Fibroblast of lung (primary cell): ENCODE data around the gene ABCA7. TPM values are rescaled to one million over a fixed set of nuclear protein-coding genes. Genes with fewer than 3 reads are reported as not detected.

Source experiments
- DNase-seq, 2 donors: peaks; one replicate each; pipeline versions ENCODE4 v3.0.0 to v3.0.0-alpha.2; 2010; ENCODE audit warnings: low read depth in 2 of 2
- H2AFZ ChIP-seq: 2 replicates; pipeline ENCODE4 v1.5.1; 2012; ENCODE audit warnings: low read length, control low read depth, inconsistent platforms
- H3K27ac ChIP-seq: 2 replicates; pipeline ENCODE4 v1.5.1; 2011; ENCODE audit warnings: low read length, control low read depth; ENCODE audit not compliant: insufficient read depth
- H3K27me3 ChIP-seq: 2 replicates; pipeline ENCODE4 v1.5.1; 2011; ENCODE audit warnings: mild to moderate bottlenecking, low read length; ENCODE audit not compliant: control insufficient read depth, insufficient read depth
- H3K36me3 ChIP-seq: 2 replicates; pipeline ENCODE4 v1.5.1; 2011; ENCODE audit warnings: low read length; ENCODE audit not compliant: control insufficient read depth, insufficient read depth
- H3K4me1 ChIP-seq: 2 replicates; pipeline ENCODE4 v1.5.1; 2011; ENCODE audit warnings: low read length; ENCODE audit not compliant: control insufficient read depth, insufficient read depth; ENCODE audit errors: extremely low read depth
- H3K4me2 ChIP-seq: 2 replicates; pipeline ENCODE4 v1.5.1; 2011; ENCODE audit warnings: low read length, control low read depth; ENCODE audit not compliant: insufficient read depth; ENCODE audit errors: extremely low read depth
- H3K4me3 ChIP-seq, 4 experiments: fragments of 200-600 bp in 1 of 4; sonication (generic) in 1 of 4; replicated peaks in 1 of 4; 2 replicates each; pipeline ENCODE4 v1.5.1; 2011 to 2016; ENCODE audit warnings: low read length in 4 of 4, low read depth in 3 of 4, mild to moderate bottlenecking in 3 of 4, control low read depth in 2 of 4, inconsistent platforms in 1 of 4, mixed read lengths in 1 of 4; ENCODE audit not compliant: insufficient read depth in 1 of 4; ENCODE audit errors: control extremely low read depth in 1 of 4
- H3K79me2 ChIP-seq: 2 replicates; pipeline ENCODE4 v1.5.1; 2012; ENCODE audit warnings: mild to moderate bottlenecking, low read length, inconsistent platforms; ENCODE audit not compliant: control insufficient read depth, insufficient read depth
- H3K9ac ChIP-seq: 2 replicates; pipeline ENCODE4 v1.5.1; 2011; ENCODE audit warnings: mild to moderate bottlenecking, low read length, control low read depth; ENCODE audit not compliant: insufficient read depth
- H3K9me3 ChIP-seq: 2 replicates; pipeline ENCODE4 v1.5.1; 2012; ENCODE audit warnings: low read depth, low read length; ENCODE audit not compliant: control insufficient read depth, insufficient read depth
- H4K20me1 ChIP-seq: 2 replicates; pipeline ENCODE4 v1.5.1; 2011; ENCODE audit warnings: low read length; ENCODE audit not compliant: control insufficient read depth, insufficient read depth; ENCODE audit errors: extremely low read depth
- EZH2 ChIP-seq: IDR thresholded peaks from 2 replicates; pipeline ENCODE4 v1.5.1; 2012; ENCODE audit warnings: low read length, control low read depth, mild to moderate bottlenecking; ENCODE audit errors: missing control alignments
- polyA plus RNA-seq, 2 donors: library from polyadenylated mRNA; depleted of rRNA in 1 of 2; stranded (reverse) in 1 of 2; unstranded in 1 of 2; fragments of >200 nt; gene quantifications; 2 replicates each; pipeline ENCODE4 v1.2.1, GENCODE V29; 2011 to 2012; ENCODE audit warnings: missing spikeins in 1 of 2
- total RNA-seq: library from RNA; depleted of rRNA; stranded (reverse); fragments of >200 nt; gene quantifications from 2 replicates; pipeline ENCODE4 v1.2.1, GENCODE V29; 2014
- TF ChIP-seq, protein P1 (sequence below), 2 donors: IDR thresholded peaks in 1 of 2; conservative IDR thresholded peaks in 1 of 2; 1 replicate in 1 of 2; 2 replicates in 1 of 2; pipeline ENCODE4 v1.5.1; 2011 to 2012; ENCODE audit warnings: low read length in 2 of 2, control low read depth in 1 of 2, inconsistent platforms in 1 of 2, low read depth in 1 of 2, mild to moderate bottlenecking in 1 of 2

ABCA7 gene
- total and polyA plus RNA-seq, 2 donors (not counting 1 experiment from before 2014, with no cell fraction given): 2.2 to 9.7 TPM

DNA sequence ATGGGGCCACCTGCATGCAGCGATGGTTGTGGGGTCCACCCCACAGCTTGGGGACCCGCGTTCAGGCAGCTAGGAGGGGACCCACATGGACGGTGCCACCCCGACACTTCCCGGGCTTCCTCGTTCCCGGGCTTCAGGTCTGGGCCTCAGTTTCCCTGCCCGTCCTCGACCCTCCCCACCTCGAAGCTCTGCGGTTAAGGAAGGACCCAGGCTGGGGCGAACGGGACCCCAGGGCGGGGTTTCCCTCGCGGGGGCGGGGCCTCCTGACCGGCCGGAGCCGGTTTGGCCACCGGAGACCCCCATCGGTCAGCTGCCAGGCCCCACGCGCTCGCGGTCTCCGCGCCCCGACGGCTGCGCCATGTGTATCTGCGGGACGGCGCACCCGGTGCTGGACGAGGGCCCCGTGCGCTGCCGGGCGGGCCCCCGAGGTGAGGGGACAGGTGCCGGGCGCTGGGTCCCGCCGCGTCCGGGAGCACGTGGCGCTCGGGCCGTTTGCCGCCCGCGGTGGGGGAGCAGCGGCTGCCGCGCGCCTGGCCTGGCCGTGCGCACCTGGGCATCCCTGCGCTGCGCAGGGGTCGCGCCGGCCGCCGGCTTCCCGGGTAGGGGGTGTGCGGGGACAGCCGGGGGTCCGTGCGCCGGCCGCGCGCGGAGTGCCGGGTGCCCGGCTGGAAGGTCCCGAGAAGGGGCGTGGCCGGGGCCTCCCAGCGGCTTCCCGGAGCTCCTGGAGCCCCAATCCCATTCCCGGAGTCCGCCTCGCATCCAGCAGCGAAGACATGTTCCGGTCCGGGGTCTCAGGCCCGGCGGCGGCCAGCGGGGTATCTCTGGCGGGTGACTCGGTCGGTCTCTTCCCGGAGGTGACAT, 31.3 kb downstream of the ABCA7 start:
- Histone ChIP-seq H3K79me2 (no peaks in the 10 kb centered on the region), H3K4me1 (peaks cover 2% of the 10 kb centered on the region), H3K4me3 (no peak overlapping the region), H3K27me3 (peaks cover 18% of the 10 kb centered on the region), H3K9me3 (no peaks in the 10 kb centered on the region), H4K20me1 (no peaks in the 10 kb centered on the region), H3K9ac (no peak overlapping the region), H3K27ac (no peak overlapping the region), H3K4me2 (no peak overlapping the region), H3K36me3 (no peaks in the 10 kb centered on the region), H2AFZ (no peak overlapping the region)
- DNase-seq: no peak
- TF ChIP-seq EZH2: peak; percentile 47
- TF ChIP-seq, protein P1, sequence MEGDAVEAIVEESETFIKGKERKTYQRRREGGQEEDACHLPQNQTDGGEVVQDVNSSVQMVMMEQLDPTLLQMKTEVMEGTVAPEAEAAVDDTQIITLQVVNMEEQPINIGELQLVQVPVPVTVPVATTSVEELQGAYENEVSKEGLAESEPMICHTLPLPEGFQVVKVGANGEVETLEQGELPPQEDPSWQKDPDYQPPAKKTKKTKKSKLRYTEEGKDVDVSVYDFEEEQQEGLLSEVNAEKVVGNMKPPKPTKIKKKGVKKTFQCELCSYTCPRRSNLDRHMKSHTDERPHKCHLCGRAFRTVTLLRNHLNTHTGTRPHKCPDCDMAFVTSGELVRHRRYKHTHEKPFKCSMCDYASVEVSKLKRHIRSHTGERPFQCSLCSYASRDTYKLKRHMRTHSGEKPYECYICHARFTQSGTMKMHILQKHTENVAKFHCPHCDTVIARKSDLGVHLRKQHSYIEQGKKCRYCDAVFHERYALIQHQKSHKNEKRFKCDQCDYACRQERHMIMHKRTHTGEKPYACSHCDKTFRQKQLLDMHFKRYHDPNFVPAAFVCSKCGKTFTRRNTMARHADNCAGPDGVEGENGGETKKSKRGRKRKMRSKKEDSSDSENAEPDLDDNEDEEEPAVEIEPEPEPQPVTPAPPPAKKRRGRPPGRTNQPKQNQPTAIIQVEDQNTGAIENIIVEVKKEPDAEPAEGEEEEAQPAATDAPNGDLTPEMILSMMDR (conservative IDR thresholded peaks at IDR 0.05 in 1 of 2, IDR thresholded peaks at IDR 0.05 in 1 of 2; ENCODE audit: low read depth in 1 of 2, low read length in 2 of 2): no peak

DNA sequence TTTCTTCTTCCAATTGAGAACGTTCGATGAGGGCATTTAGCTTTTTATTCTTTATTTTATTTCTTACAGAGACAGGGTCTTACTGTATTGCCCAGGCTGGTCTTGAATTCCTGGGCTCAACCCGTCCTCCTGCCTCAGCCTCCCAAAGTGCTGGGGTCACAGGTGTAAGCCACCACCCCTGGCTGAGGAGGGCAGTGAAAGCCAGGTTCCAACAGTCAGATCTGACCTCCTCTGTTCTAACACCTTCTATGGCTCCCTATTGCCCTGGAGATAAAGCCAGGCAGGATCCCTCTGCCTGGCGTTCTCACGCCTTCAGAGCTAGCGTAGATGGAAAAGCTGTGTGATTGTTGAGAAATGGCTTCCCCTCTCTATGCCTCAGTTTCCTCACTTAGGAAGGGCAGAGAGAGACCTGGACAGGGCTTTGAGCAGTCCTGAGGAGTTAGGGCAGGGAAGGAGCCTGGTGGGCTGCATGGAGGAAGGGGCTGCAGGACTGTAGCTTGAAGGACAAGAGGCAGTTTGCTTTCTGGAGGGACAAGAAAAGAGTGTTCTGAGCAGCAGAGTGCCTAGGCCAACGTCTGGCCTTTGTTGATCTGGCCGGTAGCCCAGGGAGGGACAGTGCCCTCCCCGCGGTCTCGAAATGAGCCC, 32.6 kb downstream of the ABCA7 start:
- Histone ChIP-seq H3K27me3 (peaks cover 18% of the 10 kb centered on the region), H3K27ac (no peak overlapping the region), H3K4me3 (no peak overlapping the region), H2AFZ (no peak overlapping the region), H4K20me1 (no peaks in the 10 kb centered on the region), H3K4me1 (peaks cover 2% of the 10 kb centered on the region), H3K36me3 (no peaks in the 10 kb centered on the region), H3K9me3 (no peaks in the 10 kb centered on the region), H3K9ac (no peak overlapping the region), H3K4me2 (no peak overlapping the region), H3K79me2 (no peaks in the 10 kb centered on the region)
- no peak for DNase-seq
- no peak for TF ChIP-seq EZH2
- TF ChIP-seq, protein P1 (conservative IDR thresholded peaks at IDR 0.05 in 1 of 2, IDR thresholded peaks at IDR 0.05 in 1 of 2; ENCODE audit: low read depth in 1 of 2, low read length in 2 of 2): no peak

DNA sequence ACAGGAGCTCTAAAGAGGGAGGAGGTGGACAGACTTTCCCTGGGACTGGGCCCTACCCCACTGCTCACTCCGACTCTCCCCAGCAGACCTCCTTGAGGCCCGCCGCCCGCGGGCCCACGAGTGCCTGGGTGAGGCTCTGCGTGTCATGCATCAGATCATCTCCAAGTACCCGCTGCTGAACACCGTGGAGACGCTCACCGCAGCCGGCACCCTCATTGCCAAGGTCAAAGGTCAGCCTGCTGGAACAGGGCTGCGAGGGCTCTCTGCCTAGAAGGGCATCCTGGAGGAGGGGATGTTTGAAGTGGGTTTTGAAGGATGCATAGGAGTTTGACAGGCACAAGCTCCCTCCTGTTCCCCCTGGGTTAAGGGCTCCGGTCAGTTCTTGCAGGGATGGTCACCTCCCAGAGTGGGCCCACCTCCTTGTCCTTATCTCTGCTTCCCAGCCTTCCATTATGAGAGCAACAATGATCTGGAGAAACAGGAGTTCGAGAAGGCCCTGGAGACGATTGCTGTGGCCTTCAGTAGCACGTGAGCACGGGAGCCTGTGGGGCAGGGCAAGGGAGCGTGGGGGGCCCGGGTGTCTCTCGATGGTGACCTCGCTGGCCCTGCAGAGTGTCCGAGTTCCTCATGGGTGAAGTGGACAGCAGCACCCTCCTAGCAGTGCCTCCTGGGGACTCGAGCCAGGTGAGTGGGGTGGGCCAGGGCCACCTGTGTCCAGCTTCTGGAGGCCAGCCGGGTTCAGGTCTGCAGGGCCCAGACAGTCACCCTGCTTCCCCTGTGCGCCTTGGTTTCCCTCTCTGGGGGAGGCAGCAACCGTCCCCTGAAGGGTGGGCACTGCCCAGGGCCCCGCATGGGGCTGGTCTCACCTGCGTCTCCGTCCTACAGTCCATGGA, 33.4 kb downstream of the ABCA7 start:
- Histone ChIP-seq H3K4me1 (peaks cover 2% of the 10 kb centered on the region), H3K36me3 (no peaks in the 10 kb centered on the region), H3K9me3 (no peaks in the 10 kb centered on the region), H3K27ac (no peak overlapping the region), H3K27me3 (peaks cover 16% of the 10 kb centered on the region), H3K4me3 (no peak overlapping the region), H4K20me1 (no peaks in the 10 kb centered on the region), H2AFZ (no peak overlapping the region), H3K9ac (no peak overlapping the region), H3K79me2 (no peaks in the 10 kb centered on the region), H3K4me2 (no peak overlapping the region)
- TF ChIP-seq, protein P1 (conservative IDR thresholded peaks at IDR 0.05 in 1 of 2, IDR thresholded peaks at IDR 0.05 in 1 of 2; ENCODE audit: low read depth in 1 of 2, low read length in 2 of 2): no peak
- TF ChIP-seq EZH2: no peak
- DNase-seq: no peak
